Neural progenitor cell (in vitro differentiated cells): Measurements from ENCODE around the gene ZNF675.

Experiments
- EZH2 ChIP-seq: fragments of 200-600 bp; sonication (generic); IDR thresholded peaks from 2 replicates; pipeline ENCODE4 v1.6.1; 2017; ENCODE audit warnings: antibody characterized with exemption, mild to moderate bottlenecking, moderate library complexity
- TF ChIP-seq, protein P1 (sequence below): fragments of 200-600 bp; sonication (generic); IDR thresholded peaks from 2 replicates; pipeline ENCODE4 v1.5.1; 2017; ENCODE audit warnings: antibody characterized with exemption, mild to moderate bottlenecking

GRCh38 chr19:23665651-23666410 is 21.2 kb downstream of the ZNF675 start:
- TF ChIP-seq, protein P1, sequence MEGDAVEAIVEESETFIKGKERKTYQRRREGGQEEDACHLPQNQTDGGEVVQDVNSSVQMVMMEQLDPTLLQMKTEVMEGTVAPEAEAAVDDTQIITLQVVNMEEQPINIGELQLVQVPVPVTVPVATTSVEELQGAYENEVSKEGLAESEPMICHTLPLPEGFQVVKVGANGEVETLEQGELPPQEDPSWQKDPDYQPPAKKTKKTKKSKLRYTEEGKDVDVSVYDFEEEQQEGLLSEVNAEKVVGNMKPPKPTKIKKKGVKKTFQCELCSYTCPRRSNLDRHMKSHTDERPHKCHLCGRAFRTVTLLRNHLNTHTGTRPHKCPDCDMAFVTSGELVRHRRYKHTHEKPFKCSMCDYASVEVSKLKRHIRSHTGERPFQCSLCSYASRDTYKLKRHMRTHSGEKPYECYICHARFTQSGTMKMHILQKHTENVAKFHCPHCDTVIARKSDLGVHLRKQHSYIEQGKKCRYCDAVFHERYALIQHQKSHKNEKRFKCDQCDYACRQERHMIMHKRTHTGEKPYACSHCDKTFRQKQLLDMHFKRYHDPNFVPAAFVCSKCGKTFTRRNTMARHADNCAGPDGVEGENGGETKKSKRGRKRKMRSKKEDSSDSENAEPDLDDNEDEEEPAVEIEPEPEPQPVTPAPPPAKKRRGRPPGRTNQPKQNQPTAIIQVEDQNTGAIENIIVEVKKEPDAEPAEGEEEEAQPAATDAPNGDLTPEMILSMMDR, result no peak
- no peak for TF ChIP-seq EZH2
